Measurements from ENCODE around the gene DIPK1A.

DNA sequence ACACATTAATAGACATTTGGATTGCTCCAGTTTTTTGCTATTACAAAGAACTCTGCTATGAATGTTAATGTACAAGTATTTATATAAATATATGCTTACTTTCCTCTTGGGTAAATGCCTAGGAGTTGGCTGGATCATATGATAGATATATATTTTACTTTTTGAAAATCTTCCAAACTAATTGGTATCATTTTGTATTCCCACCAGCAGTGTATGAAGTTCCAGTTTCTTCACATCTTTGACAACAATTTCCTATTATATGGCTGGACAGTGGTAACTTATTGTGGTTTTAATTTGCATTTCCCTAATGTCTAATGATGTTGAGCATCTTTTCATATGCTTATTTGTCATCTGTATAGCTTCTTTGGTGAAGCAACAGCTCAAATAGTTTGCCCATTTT lies 23.8 kb upstream of the DIPK1A start:
- TF ChIP-seq YY1 (IDR thresholded peaks at IDR 0.05; ENCODE audit: insufficient read depth, insufficient read length) (no peak), ZNF274 (IDR thresholded peaks at IDR 0.05; ENCODE audit: low read depth, low read length) (no peak)
